Measurements from ENCODE around the gene DAPL1.

DAPL1 gene

GRCh38 chr2:158795195-158795924 is at the start of gene DAPL1:
Gene DAPL1 (plus strand): TSS chr2:158795317. CDS start chr2:158795373, 56 bp downstream.
- DNase-seq (ENCODE audit: low read depth) = no peak

- no peak for DNase-seq (ENCODE audit: low read depth)
These were observed 49.2 kb upstream of the DAPL1 start for GRCh38 chr2:158745866-158746382.

GRCh38 chr2:158746488-158746887 is 48.6 kb upstream of the DAPL1 start:
- DNase-seq (ENCODE audit: low read depth) = no peak

- DNase-seq (ENCODE audit: low read depth) = no peak
These were observed 47.8 kb upstream of the DAPL1 start for GRCh38 chr2:158747281-158747680.

GRCh38 chr2:158748926-158749590 is 46.1 kb upstream of the DAPL1 start:
- DNase-seq (ENCODE audit: low read depth) = no peak

GRCh38 chr2:158750458-158751125 is 44.5 kb upstream of the DAPL1 start:
- no peak for DNase-seq (ENCODE audit: low read depth)

GRCh38 chr2:158753641-158754611 is 41.2 kb upstream of the DAPL1 start:
- peak; percentile 4 for DNase-seq (ENCODE audit: low read depth)

- DNase-seq (ENCODE audit: low read depth) = no peak
These were observed 39.6 kb upstream of the DAPL1 start for GRCh38 chr2:158755310-158756087.

GRCh38 chr2:158756331-158756730 is 38.8 kb upstream of the DAPL1 start:
- no peak for DNase-seq (ENCODE audit: low read depth)

GRCh38 chr2:158756976-158757375 is 38.1 kb upstream of the DAPL1 start:
- no peak for DNase-seq (ENCODE audit: low read depth)

GRCh38 chr2:158760887-158761286 is 34.2 kb upstream of the DAPL1 start:
- DNase-seq (ENCODE audit: low read depth) = no peak

- no peak for DNase-seq (ENCODE audit: low read depth)
These were observed 33.5 kb upstream of the DAPL1 start for GRCh38 chr2:158761621-158762020.

- no peak for DNase-seq (ENCODE audit: low read depth)
These were observed 32.8 kb upstream of the DAPL1 start for GRCh38 chr2:158762336-158762735.

- DNase-seq (ENCODE audit: low read depth) = no peak
These were observed 28.6 kb upstream of the DAPL1 start for GRCh38 chr2:158766524-158766923.

GRCh38 chr2:158772306-158773078 is 22.6 kb upstream of the DAPL1 start:
- DNase-seq (ENCODE audit: low read depth) = no peak

GRCh38 chr2:158773121-158773520 is 22.0 kb upstream of the DAPL1 start:
- DNase-seq (ENCODE audit: low read depth) = no peak

GRCh38 chr2:158774681-158775080 is 20.4 kb upstream of the DAPL1 start:
- DNase-seq (ENCODE audit: low read depth) = no peak

- DNase-seq (ENCODE audit: low read depth) = no peak
These were observed 19.7 kb upstream of the DAPL1 start for GRCh38 chr2:158775273-158776027.

- no peak for DNase-seq (ENCODE audit: low read depth)
These were observed 18.9 kb upstream of the DAPL1 start for GRCh38 chr2:158776231-158776630.

Data from activated T-cell treated with anti-CD3 and anti-CD28 coated beads for 24 hours (primary cell).